Stimulated activated CD4-positive, alpha-beta T cell treated with anti-CD3 and anti-CD28 coated beads, Interleukin-2, amount 100 ng/mL, for 24 hours (primary cell): ENCODE results near the gene GNAO1.

Experiments used
- DNase-seq, 2 donors: peaks; one replicate each; pipeline ENCODE4 v3.0.0-alpha.2; 2020

The GNAO1 gene

GRCh38 chr16:56353054-56353921 is 162.0 kb downstream of the GNAO1 start:
- no peak for DNase-seq

GRCh38 chr16:56354016-56354415 is 162.7 kb downstream of the GNAO1 start:
- no peak for DNase-seq

- DNase-seq, result no peak
Observed at GRCh38 chr16:56354746-56355145, 163.5 kb downstream of the GNAO1 start.

GRCh38 chr16:56355221-56355620 is 163.9 kb downstream of the GNAO1 start:
- DNase-seq, result no peak

DNA sequence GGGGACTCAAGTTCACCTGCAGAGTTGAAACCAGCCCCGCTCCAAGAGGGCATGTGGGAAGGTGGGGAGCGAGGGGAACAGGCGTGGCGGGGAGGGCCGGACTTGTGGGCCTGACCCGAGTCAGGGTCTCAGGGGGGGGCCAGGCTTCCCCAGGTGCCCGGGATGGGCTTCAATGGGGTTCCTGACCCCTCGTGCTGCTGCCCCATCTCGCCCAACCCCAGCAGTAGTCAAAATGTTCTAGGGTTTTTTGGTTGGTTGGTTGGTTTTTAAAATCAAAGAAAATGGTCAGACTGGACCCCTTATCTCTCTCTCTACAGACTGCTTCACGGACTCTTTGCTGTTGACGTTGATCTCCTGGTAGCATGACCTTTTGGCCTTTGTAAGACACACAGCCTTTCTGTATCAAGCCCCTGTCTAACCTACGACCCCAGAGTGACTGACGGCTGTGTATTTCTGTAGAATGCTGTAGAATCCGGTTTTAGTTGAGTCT is 164.5 kb downstream of the GNAO1 start:
- DNase-seq, result no peak

- peak; percentile 52 to 64 for DNase-seq
Observed at GRCh38 chr16:56356276-56357240, 165.3 kb downstream of the GNAO1 start.

- peak in 1 of 2 donors; percentile 17 for DNase-seq
Observed at GRCh38 chr16:56357241-56357764, 166.0 kb downstream of the GNAO1 start.

- DNase-seq, result peak in 1 of 2 donors; percentile 16
Observed at GRCh38 chr16:56357765-56358322, 166.6 kb downstream of the GNAO1 start.

GRCh38 chr16:56360117-56361008 is 169.1 kb downstream of the GNAO1 start:
- DNase-seq, result peak in 1 of 2 donors; percentile 13

- DNase-seq, result no peak
Observed at GRCh38 chr16:56362057-56362655, 170.9 kb downstream of the GNAO1 start.

GRCh38 chr16:56362706-56363105 is 171.4 kb downstream of the GNAO1 start:
- DNase-seq, result no peak

- no peak for DNase-seq
Observed at GRCh38 chr16:56363181-56363716, 172.0 kb downstream of the GNAO1 start.

DNA sequence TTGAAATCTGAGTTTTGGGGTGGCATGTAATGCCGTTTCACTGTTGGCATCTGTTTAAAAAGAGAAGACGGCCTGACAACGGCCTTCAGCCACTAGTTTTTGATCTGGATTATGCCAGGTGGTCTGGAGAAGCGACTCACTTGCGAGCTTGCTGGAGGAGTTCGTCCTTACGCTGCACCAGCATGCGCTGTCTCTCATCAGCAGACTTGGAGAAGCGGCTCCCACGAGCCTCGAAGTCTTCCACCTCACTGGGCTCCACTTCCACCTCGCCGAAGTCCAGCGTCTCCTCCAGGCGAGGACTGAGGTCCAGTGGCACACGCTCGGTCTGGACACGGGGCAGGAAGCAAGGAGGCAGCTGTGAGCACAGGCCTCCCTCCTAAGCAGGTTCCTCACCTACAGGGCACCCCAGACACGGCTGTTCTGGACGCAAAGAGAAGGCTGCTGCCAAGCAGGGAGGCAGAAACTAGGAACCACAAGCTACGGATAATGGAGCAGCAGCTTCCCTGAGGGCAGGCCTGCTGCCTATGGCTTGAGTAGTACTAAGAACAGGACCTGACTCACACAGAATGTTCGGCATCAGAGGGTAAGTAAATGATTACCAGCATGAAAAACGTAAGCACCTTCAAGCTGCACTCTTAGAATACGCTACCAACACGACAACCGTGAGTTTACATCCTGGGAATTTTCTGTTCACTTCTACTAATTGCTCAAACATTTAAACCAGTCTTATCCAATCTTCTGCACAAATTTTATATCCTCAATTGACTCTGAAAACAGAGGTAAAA is 172.7 kb downstream of the GNAO1 start:
- no peak for DNase-seq

DNA sequence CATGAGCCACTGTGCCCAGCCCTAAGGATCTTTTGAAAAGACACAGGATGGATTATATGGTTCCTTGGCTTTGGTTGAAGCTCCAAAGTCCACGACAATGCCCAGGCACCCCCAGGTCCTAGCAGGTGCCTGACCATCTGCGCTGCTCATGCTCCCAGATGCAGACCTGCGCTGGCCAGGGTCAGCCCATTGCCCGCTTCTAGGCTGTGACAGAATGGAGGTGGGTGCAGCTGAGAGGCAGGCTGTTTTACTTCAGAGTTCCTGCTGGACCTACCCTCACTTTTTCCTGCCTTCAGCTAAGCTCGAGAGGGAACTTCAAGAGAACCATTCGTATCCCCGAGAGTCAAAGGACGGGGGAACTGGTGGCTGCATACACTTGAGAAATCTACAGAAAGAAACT is 173.6 kb downstream of the GNAO1 start:
- no peak for DNase-seq

GRCh38 chr16:56365552-56365951 is 174.3 kb downstream of the GNAO1 start:
- DNase-seq, result no peak

DNA sequence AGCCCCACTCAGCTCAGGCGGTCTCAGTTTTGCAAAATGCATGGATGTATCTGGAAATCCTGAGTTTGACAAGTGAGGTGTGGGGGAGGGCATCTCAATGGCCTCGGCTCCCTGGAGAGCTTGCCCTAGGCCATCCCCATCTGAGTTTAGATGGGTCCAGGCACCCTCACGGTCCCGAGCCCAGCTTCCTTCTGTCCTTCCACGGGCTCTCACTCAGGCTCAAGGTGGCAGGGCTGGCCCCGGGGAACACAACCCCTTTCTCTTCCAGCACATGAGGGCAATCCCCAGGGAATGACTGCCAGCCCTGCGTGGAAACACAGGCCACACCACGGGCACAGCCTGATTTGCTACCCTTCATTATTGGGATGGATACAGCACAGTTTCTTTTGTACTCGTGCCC is 175.7 kb downstream of the GNAO1 start:
- DNase-seq, result no peak

- DNase-seq, result no peak
Observed at GRCh38 chr16:56367764-56368163, 176.5 kb downstream of the GNAO1 start.

GRCh38 chr16:56368545-56368944 is 177.3 kb downstream of the GNAO1 start:
- DNase-seq, result no peak

DNA sequence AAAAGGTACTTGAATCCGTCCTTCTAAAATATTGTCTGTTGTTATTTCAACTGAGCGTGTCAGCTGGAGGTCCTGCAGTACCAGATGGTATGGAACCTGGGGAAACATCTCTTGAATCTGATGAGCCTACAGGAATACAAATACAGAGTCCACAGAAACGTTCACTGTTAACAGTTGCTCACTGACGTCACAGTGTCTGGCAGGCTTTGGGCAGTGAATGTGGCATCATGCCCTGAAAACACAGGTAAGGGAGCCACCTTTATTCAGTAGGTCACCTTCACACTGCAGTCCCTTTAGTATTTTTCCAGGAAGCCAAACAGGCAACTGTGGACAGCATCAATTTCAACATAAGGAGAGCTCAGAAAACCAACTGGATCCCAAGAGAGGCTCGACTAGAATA is 177.9 kb downstream of the GNAO1 start:
- no peak for DNase-seq

DNA sequence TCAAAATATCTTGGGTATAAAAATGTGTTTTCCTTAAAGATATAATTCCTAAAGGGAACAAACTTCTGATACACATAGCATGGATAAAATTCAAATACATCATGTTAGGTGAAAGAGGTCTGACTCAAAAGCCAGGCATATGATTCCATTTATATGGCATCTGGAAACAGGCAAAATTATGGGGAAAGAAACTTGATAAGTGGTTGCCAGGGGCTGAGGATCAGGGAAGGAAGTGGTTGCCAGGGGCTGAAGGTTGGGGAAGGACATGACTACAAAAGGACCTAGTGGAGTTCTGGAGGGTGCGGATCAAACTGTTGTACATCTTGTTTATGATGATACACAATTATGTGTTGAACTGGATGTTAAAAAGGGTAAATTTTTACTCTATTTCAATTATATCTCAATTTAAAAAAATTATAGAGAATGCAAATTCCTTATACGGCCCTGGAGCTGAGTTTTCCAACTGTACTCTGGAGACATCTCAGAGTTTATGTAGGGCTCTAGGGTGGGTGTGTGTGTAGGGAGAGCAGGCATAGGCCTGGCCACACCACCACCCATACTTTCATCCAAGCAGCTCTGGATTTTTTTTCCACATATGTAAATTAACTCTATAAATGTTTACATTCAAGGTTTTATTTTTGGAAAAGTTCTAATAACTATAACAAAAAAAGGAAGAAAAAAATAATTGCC is 179.0 kb downstream of the GNAO1 start:
- no peak for DNase-seq
